GM23248 (cell line): ENCODE measurements around the gene PALMD.

ENCODE experiments used
- EZH2 ChIP-seq: fragments of 200-600 bp; sonication (generic); IDR thresholded peaks from 2 replicates; pipeline ENCODE4 v1.6.1; 2018; ENCODE audit warnings: antibody characterized with exemption, mild to moderate bottlenecking; ENCODE audit not compliant: insufficient read depth, poor library complexity, severe bottlenecking
- EZH2phosphoT487 ChIP-seq: fragments of 200-600 bp; sonication (generic); IDR thresholded peaks from 2 replicates; pipeline ENCODE4 v1.6.1; 2018; ENCODE audit warnings: antibody characterized with exemption, moderate library complexity, mild to moderate bottlenecking, low read depth; ENCODE audit not compliant: insufficient read depth

- TF ChIP-seq EZH2 (no peak), EZH2phosphoT487 (no peak)
Measured at GRCh38 chr1:99670583-99670982, 24.7 kb downstream of the PALMD start.
